Erythroblast (primary cell): Measurements from ENCODE around the gene DDX31.
A peak's percentile ranks its signal among the peaks of the same experiment; 100 is the strongest.
"Not testable (repeated sequence)": the region's sequence is repeated elsewhere in the genome, so short reads cannot be mapped to it uniquely, and the experiment has no call there.

Experiments
- DNase-seq, 2 experiments: peaks; one replicate each; lab custom pipeline; 2025; lab: John Stamatoyannopoulos, UW
- GATA1 ChIP-seq: IDR thresholded peaks from 2 replicates; pipeline ENCODE4 v1.6.1; 2011; ENCODE audit warnings: low read depth, mild to moderate bottlenecking, control low read depth, low read length, moderate library complexity
- POLR2A ChIP-seq: IDR thresholded peaks from 2 replicates; pipeline ENCODE4 v1.6.1; 2011; ENCODE audit warnings: mild to moderate bottlenecking, low read length

Gene DDX31

GRCh38 chr9:132582276-132582785, 87.5 kb downstream of the DDX31 start, which contains the start of gene BARHL1:
BARHL1 (plus strand) TSS chr9:132582606; CDS start chr9:132582798, 192 bp downstream.
- no peak for DNase-seq
- TF ChIP-seq GATA1 (no peak), POLR2A (no peak)

- TF ChIP-seq POLR2A (no peak), GATA1 (no peak)
- no peak for DNase-seq
Measured at GRCh38 chr9:132579427-132579798, 90.4 kb downstream of the DDX31 start.

- TF ChIP-seq POLR2A (no peak), GATA1 (no peak)
- no peak for DNase-seq
Measured at GRCh38 chr9:132578367-132578932, 91.3 kb downstream of the DDX31 start.

- no peak for TF ChIP-seq POLR2A
- no peak for TF ChIP-seq GATA1
- DNase-seq = no peak
Measured at GRCh38 chr9:132577119-132577518, 92.7 kb downstream of the DDX31 start.

GRCh38 chr9:132575811-132576210, 94.0 kb downstream of the DDX31 start:
- TF ChIP-seq POLR2A (no peak), GATA1 (no peak)
- DNase-seq = no peak

GRCh38 chr9:132575005-132575609, 94.7 kb downstream of the DDX31 start:
- peak; percentile 37 to 62 for DNase-seq
- TF ChIP-seq GATA1 (no peak), POLR2A (no peak)

- TF ChIP-seq POLR2A (no peak), GATA1 (no peak)
- DNase-seq = no peak
Measured at GRCh38 chr9:132572921-132573320, 96.9 kb downstream of the DDX31 start.

- DNase-seq = no peak
- TF ChIP-seq GATA1 (no peak), POLR2A (no peak)
Measured at GRCh38 chr9:132571806-132572600, 97.8 kb downstream of the DDX31 start.

GRCh38 chr9:132568787-132569186, 101.0 kb downstream of the DDX31 start:
- DNase-seq = not testable (repeated sequence)

- TF ChIP-seq POLR2A = no peak
- TF ChIP-seq GATA1 = no peak
Measured at GRCh38 chr9:132564526-132564925, 105.3 kb downstream of the DDX31 start.

GRCh38 chr9:132562306-132562573, 107.5 kb downstream of the DDX31 start:
- no peak for DNase-seq
- TF ChIP-seq GATA1 (no peak), POLR2A (no peak)

More at GRCh38 chr9:132564526-132564925, 105.3 kb downstream of the DDX31 start:
- no peak for DNase-seq

GRCh38 chr9:132560616-132561202, 109.1 kb downstream of the DDX31 start:
- no peak for DNase-seq
- TF ChIP-seq POLR2A (no peak), GATA1 (no peak)

GRCh38 chr9:132559711-132560110, 110.1 kb downstream of the DDX31 start:
- no peak for DNase-seq
- TF ChIP-seq GATA1 (no peak), POLR2A (no peak)

GRCh38 chr9:132557159-132557558, 112.6 kb downstream of the DDX31 start:
- DNase-seq = no peak
- TF ChIP-seq GATA1 (no peak), POLR2A (no peak)

GRCh38 chr9:132556714-132557113, 113.1 kb downstream of the DDX31 start:
- no peak for DNase-seq
- TF ChIP-seq POLR2A (no peak), GATA1 (no peak)
